Ramos (cell line): Measurements from ENCODE around the gene ZBED3.
"Not testable (repeated sequence)": the region's sequence is repeated elsewhere in the genome, so short reads cannot be mapped to it uniquely, and the experiment has no call there.

Experiments
- in situ Hi-C: fragments of 300-500 bp; cut with MboI; formaldehyde crosslinking; loops from one replicate; pipeline ENCODE4 v1.14.3; 2022; ENCODE audit warnings: low sequenced_read_pairs; ENCODE audit not compliant: unreplicated experiment

Gene ZBED3

GRCh38 chr5:77086689-77087483, at the start of gene ZBED3:
Gene ZBED3, minus strand, starts transcription at chr5:77087285. Its CDS starts 9,407 bp downstream, at chr5:77077878.
- in situ Hi-C loops, result loop anchor here (10.0 kb wide), 1 partner anchor 212 kb away; no protein-coding TSS in a partner anchor

GRCh38 chr5:77133061-77133758, 46.1 kb upstream of the ZBED3 start:
- in situ Hi-C loops, result no loop called here

- in situ Hi-C loops, result no loop called here
Measured at GRCh38 chr5:77131361-77131760, 44.3 kb upstream of the ZBED3 start.

- in situ Hi-C loops, result no loop called here
Measured at GRCh38 chr5:77129391-77129990, 42.4 kb upstream of the ZBED3 start.

- in situ Hi-C loops, result no loop called here
Measured at GRCh38 chr5:77128411-77129061, 41.5 kb upstream of the ZBED3 start.

GRCh38 chr5:77123057-77123456, 36.0 kb upstream of the ZBED3 start:
- in situ Hi-C loops, result no loop called here

- in situ Hi-C loops, result no loop called here
Measured at GRCh38 chr5:77120706-77121105, 33.6 kb upstream of the ZBED3 start.

- in situ Hi-C loops, result no loop called here
Measured at GRCh38 chr5:77120086-77120485, 33.0 kb upstream of the ZBED3 start.

- in situ Hi-C loops, result no loop called here
Measured at GRCh38 chr5:77117161-77117560, 30.1 kb upstream of the ZBED3 start.

- in situ Hi-C loops, result not testable (repeated sequence)
Measured at GRCh38 chr5:77107035-77107434, 19.9 kb upstream of the ZBED3 start.

GRCh38 chr5:77104813-77105212, 17.7 kb upstream of the ZBED3 start:
- in situ Hi-C loops, result no loop called here

- in situ Hi-C loops, result no loop called here
Measured at GRCh38 chr5:77103457-77103856, 16.4 kb upstream of the ZBED3 start.

- in situ Hi-C loops, result no loop called here
Measured at GRCh38 chr5:77102549-77102948, 15.5 kb upstream of the ZBED3 start.

- in situ Hi-C loops, result no loop called here
Measured at GRCh38 chr5:77101298-77101697, 14.2 kb upstream of the ZBED3 start.

GRCh38 chr5:77095189-77095588, 8.1 kb upstream of the ZBED3 start:
- in situ Hi-C loops, result no loop called here

- in situ Hi-C loops, result loop anchor here (10.0 kb wide), 1 partner anchor 213 kb away; no protein-coding TSS in a partner anchor
Measured at GRCh38 chr5:77087484-77088261, 588 bp upstream of the ZBED3 start.

GRCh38 chr5:77086368-77086688, 757 bp downstream of the ZBED3 start:
- in situ Hi-C loops, result loop anchor here (10.0 kb wide), 1 partner anchor 212 kb away; no protein-coding TSS in a partner anchor

GRCh38 chr5:77083088-77083487, 4.0 kb downstream of the ZBED3 start:
- in situ Hi-C loops, result loop anchor here (10.0 kb wide), 1 partner anchor 208 kb away; no protein-coding TSS in a partner anchor

- in situ Hi-C loops, result loop anchor here (10.0 kb wide), 1 partner anchor 207 kb away; no protein-coding TSS in a partner anchor
Measured at GRCh38 chr5:77082280-77082679, 4.8 kb downstream of the ZBED3 start.

- in situ Hi-C loops, result loop anchor here (10.0 kb wide), 1 partner anchor 206 kb away; no protein-coding TSS in a partner anchor
Measured at GRCh38 chr5:77080905-77081304, 6.2 kb downstream of the ZBED3 start.
